Small intestine (tissue), 7 donors: ENCODE results near the gene FOXO3. TPM values are rescaled to one million over a fixed set of nuclear protein-coding genes. Genes with fewer than 3 reads are reported as not detected.

Experiments
- DNase-seq, 2 donors: peaks; one replicate each; pipeline versions ENCODE4 v3.0.0 to v3.0.0-alpha.2; 2013
- FAIRE-seq: peaks from 2 replicates; lab custom pipeline; 2012; peaks lifted over from hg19 to GRCh38; lab: Jason Lieb, UNC
- H3K27ac ChIP-seq, 3 donors: one replicate each; pipeline ENCODE4 v1.5.1; 2013; ENCODE audit warnings: low read length in 2 of 3, mild to moderate bottlenecking in 2 of 3, control low read depth in 1 of 3, inconsistent platforms in 1 of 3, low read depth in 1 of 3, moderate library complexity in 1 of 3
- H3K27me3 ChIP-seq, 3 donors: one replicate each; pipeline ENCODE4 v1.6.1; 2013; ENCODE audit warnings: low read length in 3 of 3, inconsistent platforms in 1 of 3; ENCODE audit not compliant: control insufficient read depth in 3 of 3, insufficient read depth in 3 of 3
- H3K36me3 ChIP-seq, 3 donors: one replicate each; pipeline ENCODE4 v1.6.1; 2013; ENCODE audit warnings: low read length in 3 of 3, inconsistent platforms in 1 of 3, low read depth in 1 of 3, mild to moderate bottlenecking in 1 of 3, moderate library complexity in 1 of 3; ENCODE audit not compliant: control insufficient read depth in 3 of 3, insufficient read depth in 2 of 3
- H3K4me1 ChIP-seq, 3 donors: one replicate each; pipeline ENCODE4 v1.6.1; 2013; ENCODE audit warnings: low read length in 2 of 3, inconsistent platforms in 1 of 3, low read depth in 1 of 3, mild to moderate bottlenecking in 1 of 3, moderate library complexity in 1 of 3; ENCODE audit not compliant: control insufficient read depth in 3 of 3, insufficient read depth in 2 of 3
- H3K4me3 ChIP-seq, 3 donors: one replicate each; pipeline ENCODE4 v1.5.1; 2013; ENCODE audit warnings: low read length in 3 of 3, control low read depth in 1 of 3, inconsistent platforms in 1 of 3, low read depth in 1 of 3, mild to moderate bottlenecking in 1 of 3, moderate library complexity in 1 of 3
- H3K9me3 ChIP-seq, 2 donors: one replicate each; pipeline ENCODE4 v1.6.1; 2013; ENCODE audit warnings: low read depth in 1 of 2, low read length in 1 of 2; ENCODE audit not compliant: control insufficient read depth in 2 of 2, insufficient read depth in 1 of 2
- WGBS, 3 donors: extraction: QIAGEN DNeasy Blood & Tissue Kit; methylation state at CpG; one replicate each; pipeline ENCODE4 v1.1.7; 2013; 5-methylcytosine and 5-hydroxymethylcytosine counted together
- polyA plus RNA-seq, 4 donors: library from polyadenylated mRNA; stranded (reverse) in 3 of 4; unstranded in 1 of 4; fragments of 200-250 nt in 3 of 4; fragments of 120-200 nt in 1 of 4; gene quantifications; one replicate each; pipeline versions ENCODE4 v1.2.1 to v1.2.3, GENCODE V29; 2013
- donor health status: healthy with polysubstance abuse.
- donor health status: control.
- donor health status: control.
- donor health status: Bipolar disorder and iron deficiency.
- donor health status: healthy.

Gene FOXO3
- polyA plus RNA-seq, 4 donors = 8.7 to 40.4 (median 14.3) TPM

DNA sequence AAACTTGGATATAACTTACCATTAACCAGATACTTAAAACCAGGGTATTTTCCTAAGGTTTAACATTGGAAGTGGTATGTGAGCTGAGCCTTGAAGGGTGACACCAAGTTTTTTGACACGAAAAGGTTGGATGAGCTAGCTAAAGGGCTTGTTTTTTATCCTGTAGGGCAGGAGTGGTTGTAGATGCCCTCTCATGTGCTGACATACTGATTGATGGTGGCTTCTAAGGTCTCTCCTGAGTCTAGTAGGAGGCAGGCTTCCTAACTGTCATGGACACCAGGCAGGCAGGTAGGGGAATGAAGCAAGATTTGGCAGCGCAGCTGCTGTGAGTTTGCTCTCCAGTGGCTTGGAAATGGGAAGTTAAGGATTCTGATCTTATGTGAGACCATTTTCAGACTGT lies 66.1 kb downstream of the FOXO3 start:
- Histone ChIP-seq H3K4me3 (no peak overlapping the region), H3K27me3 (no peaks in the 10 kb centered on the region), H3K36me3 (peaks cover 0 to 11% (median 0%) of the 10 kb centered on the region in 3 donors), H3K9me3 (no peaks in the 10 kb centered on the region), H3K27ac (no peak overlapping the region), H3K4me1 (peaks cover 2 to 27% (median 3%) of the 10 kb centered on the region in 3 donors)
- DNase-seq (no peak), FAIRE-seq (no peak)
- 96 to 97% (median 96%) methylated on average over 2 of the region's 2 CpGs for WGBS, 3 donors

DNA sequence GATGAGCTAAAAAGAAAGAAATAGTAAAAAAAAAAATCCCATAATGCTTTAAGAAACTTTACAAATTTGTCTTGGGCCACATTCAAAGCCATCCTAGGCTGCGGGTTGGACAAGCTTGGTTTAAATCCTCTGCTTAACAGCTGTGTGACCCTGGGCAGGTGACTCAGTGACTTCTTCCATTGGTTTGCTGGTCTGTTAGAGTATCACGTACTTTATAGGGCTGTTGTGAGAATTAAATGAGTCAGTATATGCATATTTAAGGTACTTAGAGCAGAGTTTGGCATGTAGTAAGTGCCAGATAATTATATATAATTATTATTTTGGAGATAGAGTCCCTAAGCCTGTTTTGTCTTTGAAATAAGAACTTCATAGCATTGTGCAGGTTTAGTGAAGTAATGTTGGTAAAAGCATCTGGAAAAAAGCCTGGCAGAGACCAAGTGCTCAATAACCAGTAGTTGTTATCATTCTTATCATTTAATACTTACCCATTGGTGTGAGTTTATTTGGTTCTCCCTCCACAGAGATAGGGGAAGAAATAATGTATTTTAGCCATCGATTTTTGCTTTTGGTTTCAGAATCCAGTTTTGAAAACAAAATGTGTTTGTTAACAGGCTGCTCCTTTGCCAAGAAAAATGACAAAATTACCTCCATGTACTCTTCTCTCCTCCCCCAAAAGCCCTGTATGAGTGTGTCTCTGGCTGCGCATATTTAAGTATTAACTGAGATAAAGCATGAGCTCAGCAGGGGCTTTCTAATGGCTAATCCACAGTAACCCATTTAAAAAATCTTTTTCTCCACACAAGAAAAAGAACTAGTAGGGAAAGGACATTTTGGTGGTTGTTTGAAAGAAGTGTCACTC lies 67.2 kb downstream of the FOXO3 start:
- Histone ChIP-seq H3K4me3 (no peak overlapping the region), H3K27me3 (no peaks in the 10 kb centered on the region), H3K36me3 (peaks cover 0 to 6% (median 0%) of the 10 kb centered on the region in 3 donors), H3K9me3 (no peaks in the 10 kb centered on the region), H3K4me1 (peaks cover 2 to 25% (median 5%) of the 10 kb centered on the region in 3 donors), H3K27ac (no peak overlapping the region)
- DNase-seq (no peak), FAIRE-seq (no peak)
- 52 to 59% (median 58%) methylated on average over 4 of the region's 4 CpGs for WGBS, 3 donors

DNA sequence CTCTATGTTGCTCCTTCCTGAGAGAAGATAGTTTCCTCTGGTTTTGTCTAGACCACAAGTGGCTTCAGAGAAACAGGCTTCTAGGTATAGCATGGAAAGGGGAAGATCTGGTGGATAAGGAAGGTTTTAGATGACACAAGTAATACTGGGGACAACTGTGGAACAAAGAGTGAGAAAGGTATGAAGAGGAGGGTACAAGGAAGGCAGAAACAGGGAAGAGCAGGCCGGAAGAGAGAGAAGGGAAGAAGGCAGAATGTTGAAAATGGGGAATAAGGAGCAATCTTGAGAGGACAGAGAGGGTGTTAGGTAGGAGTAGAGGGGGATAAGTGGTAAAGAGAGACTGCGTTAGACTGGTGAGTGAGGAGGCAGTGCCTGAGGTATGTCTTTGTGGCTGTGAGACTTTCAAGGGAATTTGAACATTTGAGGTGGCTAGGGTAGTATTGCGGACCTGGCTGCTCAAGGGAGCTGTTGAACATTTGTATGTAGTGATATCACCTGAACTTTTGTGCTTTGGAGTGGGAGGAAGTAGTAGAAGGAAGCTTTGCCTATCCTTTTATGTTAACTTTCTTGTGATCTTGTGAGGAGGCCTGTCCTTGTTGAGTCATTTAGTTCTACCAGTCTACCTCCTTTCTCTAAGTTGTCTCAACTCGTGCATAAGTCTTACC lies 69.5 kb downstream of the FOXO3 start:
- Histone ChIP-seq H3K4me3 (no peak overlapping the region), H3K27ac (no peak overlapping the region), H3K4me1 (peaks cover 0 to 28% (median 2%) of the 10 kb centered on the region in 3 donors), H3K9me3 (no peaks in the 10 kb centered on the region), H3K27me3 (no peaks in the 10 kb centered on the region), H3K36me3 (peaks cover 0 to 5% (median 0%) of the 10 kb centered on the region in 3 donors)
- 80 to 91% (median 81%) methylated on average over 4 of the region's 4 CpGs for WGBS, 3 donors
- DNase-seq (no peak), FAIRE-seq (no peak)

DNA sequence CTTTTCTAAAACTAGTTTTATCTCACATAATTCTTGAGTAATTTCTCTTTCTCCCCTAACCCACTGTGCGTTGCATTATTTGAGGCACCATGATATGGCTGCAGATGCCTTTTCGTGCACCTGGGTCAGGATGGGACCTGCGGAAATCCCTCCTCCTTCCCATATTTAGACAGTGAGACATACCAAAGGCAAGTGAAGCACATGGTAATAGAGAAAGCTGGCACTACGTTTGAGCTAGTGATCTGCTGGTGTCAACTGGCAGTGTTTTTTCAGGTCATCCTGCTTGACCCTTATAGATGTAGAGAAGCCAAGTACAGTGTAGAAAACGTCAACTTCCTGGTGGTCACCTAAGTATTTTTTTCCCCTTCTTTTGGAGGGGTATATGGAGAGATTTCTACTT lies 71.7 kb downstream of the FOXO3 start:
- WGBS, 3 donors = 75 to 79% (median 79%) methylated on average over 5 of the region's 5 CpGs
- Histone ChIP-seq H3K4me1 (peaks cover 0 to 25% (median 2%) of the 10 kb centered on the region in 3 donors), H3K4me3 (no peak overlapping the region), H3K36me3 (peaks cover 0 to 2% (median 0%) of the 10 kb centered on the region in 3 donors), H3K27ac (no peak overlapping the region), H3K9me3 (no peaks in the 10 kb centered on the region), H3K27me3 (no peaks in the 10 kb centered on the region)
- DNase-seq = no peak
- no peak for FAIRE-seq

DNA sequence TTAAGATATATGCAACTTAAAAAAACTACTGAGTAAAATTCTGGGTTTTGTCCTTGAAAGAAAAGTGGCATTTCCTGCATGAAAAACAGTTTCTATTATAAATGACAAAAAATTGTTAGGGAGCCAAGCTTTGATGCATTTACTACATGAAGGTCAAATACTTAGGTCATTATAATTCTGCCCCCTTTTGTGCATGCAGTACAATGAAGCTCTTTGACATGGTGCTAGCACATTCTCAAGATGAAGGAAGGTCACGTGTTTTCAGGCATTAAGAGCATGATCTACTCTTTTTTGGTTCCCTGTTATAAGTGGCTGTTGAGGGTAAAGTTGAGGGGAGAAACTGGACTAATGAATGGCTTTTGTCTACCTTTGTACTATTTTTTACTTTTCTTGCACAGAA lies 72.7 kb downstream of the FOXO3 start:
- Histone ChIP-seq H3K4me1 (peaks cover 0 to 15% (median 2%) of the 10 kb centered on the region in 3 donors), H3K4me3 (no peak overlapping the region), H3K36me3 (peaks cover 0 to 3% (median 2%) of the 10 kb centered on the region in 3 donors), H3K27ac (no peak overlapping the region), H3K9me3 (no peaks in the 10 kb centered on the region), H3K27me3 (no peaks in the 10 kb centered on the region)
- DNase-seq (no peak), FAIRE-seq (no peak)
- 77 to 90% (median 84%) methylated on average over 1 of the region's 1 CpG for WGBS, 3 donors

DNA sequence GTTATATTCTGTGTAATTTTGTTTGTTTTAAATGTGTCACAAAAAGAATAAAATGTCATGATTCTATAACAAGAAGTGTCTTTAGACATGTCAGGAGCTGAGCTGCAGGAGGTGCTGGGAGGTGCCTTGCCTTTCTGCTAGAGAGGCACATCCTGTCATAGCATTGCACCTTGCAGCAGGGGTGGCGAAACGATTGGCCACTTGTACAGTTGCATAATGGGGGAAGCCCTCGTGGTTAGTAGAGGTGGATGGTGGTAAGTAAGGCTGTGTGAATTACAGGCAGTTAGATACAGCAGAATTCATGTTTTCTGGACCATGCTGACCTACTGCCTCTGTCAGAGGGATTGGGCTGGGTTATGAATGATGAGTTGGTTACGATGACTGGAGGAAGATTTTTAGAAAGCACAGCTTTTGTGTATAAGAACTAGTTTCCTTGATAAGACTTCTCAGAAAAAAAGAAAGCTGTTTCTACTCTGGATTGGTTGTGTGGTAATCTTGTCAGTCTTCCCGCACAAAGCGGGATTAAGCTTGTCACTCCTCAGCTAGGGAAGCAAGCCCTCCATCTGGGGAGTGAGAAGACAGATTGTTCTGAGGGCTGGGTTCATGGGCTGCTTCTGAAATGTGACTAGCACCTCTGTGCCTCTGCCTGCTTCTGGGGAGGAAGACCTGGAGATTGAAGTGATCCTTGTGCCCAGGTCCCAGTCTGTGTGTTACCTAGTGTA lies 74.9 kb downstream of the FOXO3 start:
- no peak overlapping the region for H3K4me3 ChIP-seq
- DNase-seq (peak in 1 of 2 donors; percentile 24), FAIRE-seq (no peak)
- no peaks in the 10 kb centered on the region for H3K9me3 ChIP-seq
- 58 to 75% (median 58%) methylated on average over 6 of the region's 6 CpGs for WGBS, 3 donors
- H3K36me3 ChIP-seq = peaks cover 0 to 7% (median 3%) of the 10 kb centered on the region in 3 donors
- H3K27me3 ChIP-seq = no peaks in the 10 kb centered on the region
- H3K4me1 ChIP-seq = peaks cover 0 to 9% (median 2%) of the 10 kb centered on the region in 3 donors
- H3K27ac ChIP-seq = no peak overlapping the region

DNA sequence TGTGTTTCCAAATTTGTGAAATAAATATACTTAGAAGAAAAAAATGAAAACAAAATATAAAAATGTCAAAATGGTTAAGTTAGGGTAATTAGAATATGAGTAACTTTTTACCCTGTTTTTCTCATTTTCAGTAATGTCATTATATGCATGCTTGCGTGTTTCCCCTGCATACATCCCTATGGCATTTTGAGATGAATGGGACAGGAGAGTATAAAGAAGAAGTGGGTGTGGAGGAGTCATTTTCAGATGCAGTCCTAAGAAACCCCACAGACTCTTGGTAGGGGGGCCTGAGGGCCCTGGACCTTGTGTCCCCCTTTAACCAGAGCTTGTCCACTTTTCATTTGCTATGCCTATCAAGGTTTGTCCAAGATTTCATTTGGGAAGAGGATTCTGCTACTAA lies 77.2 kb downstream of the FOXO3 start:
- H3K27ac ChIP-seq = no peak overlapping the region
- H3K36me3 ChIP-seq = peaks cover 0 to 10% (median 3%) of the 10 kb centered on the region in 3 donors
- H3K4me3 ChIP-seq = no peak overlapping the region
- no peaks in the 10 kb centered on the region for H3K9me3 ChIP-seq
- peaks cover 0 to 5% (median 0%) of the 10 kb centered on the region in 3 donors for H3K4me1 ChIP-seq
- FAIRE-seq = no peak
- no peak for DNase-seq
- no peaks in the 10 kb centered on the region for H3K27me3 ChIP-seq
- 87 to 100% (median 93%) methylated on average over 1 of the region's 1 CpG for whole genome bisulfite sequencing, 3 donors

DNA sequence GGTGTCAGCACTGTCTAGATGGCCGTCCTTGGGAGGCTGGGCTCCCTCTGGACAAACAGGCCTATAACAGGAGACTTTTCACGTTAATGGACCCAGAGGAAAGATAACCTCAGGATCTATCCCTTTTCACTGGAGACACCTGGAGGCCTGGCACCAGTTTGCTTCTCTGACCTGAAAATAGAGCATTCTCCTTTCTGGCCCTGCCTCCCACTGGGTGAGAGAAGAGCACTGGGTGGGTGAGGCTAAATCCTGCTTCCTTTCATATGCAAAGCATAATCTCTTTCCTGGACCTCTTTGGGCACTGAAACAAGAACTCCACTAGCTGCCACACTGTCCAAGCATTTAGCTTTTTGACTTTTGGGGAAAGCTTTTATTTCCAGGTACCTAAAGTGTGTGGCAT lies 78.3 kb downstream of the FOXO3 start:
- 66 to 89% (median 76%) methylated on average over 2 of the region's 2 CpGs for whole genome bisulfite sequencing, 3 donors
- no peak for FAIRE-seq
- no peaks in the 10 kb centered on the region for H3K9me3 ChIP-seq
- peaks cover 0 to 5% (median 0%) of the 10 kb centered on the region in 3 donors for H3K4me1 ChIP-seq
- peaks cover 0 to 13% (median 3%) of the 10 kb centered on the region in 3 donors for H3K36me3 ChIP-seq
- H3K27ac ChIP-seq = no peak overlapping the region
- H3K4me3 ChIP-seq = no peak overlapping the region
- DNase-seq = no peak
- H3K27me3 ChIP-seq = no peaks in the 10 kb centered on the region
